HCT116 (cell line): Measurements from ENCODE around the gene HOXA11. TPM values are rescaled to one million over a fixed set of nuclear protein-coding genes. Genes with fewer than 3 reads are reported as not detected.
A peak's percentile ranks its signal among the peaks of the same experiment; 100 is the strongest.

Experiments used
- ATAC-seq: fragments of 200-7000 bp; cut with Tn5 transposase; 2 replicates; pipeline ENCODE4 v1.9.1; 2020; ENCODE audit warnings: mild to moderate bottlenecking, moderate library complexity
- BruUV-seq: library from RNA; stranded (reverse); fragments of 400-500 nt; replicated peaks from 2 replicates; lab custom pipeline; 2021; lab: Mats Ljungman, UMichigan
- CTCF ChIA-PET: fragments of 300-600 bp; sonication (Branson Sonifier 250); formaldehyde crosslinking; loops from one replicate; lab custom pipeline; 2021; ENCODE audit warnings: antibody characterized with exemption; lab: Charles Lee
- POLR2A ChIA-PET: fragments of 300-600, 350-600 bp; sonication (Branson Sonifier 250); formaldehyde crosslinking; loops from one replicate; lab custom pipeline; 2021; ENCODE audit warnings: antibody characterized with exemption; lab: Charles Lee
- RAD21 ChIA-PET, 2 experiments: fragments of 300-600 bp; sonication (Branson Sonifier 250); formaldehyde crosslinking; loops; one replicate each; lab custom pipeline; 2023; ENCODE audit warnings: low total read pairs in 2 of 2; ENCODE audit not compliant: uncharacterized antibody in 2 of 2, unreplicated experiment in 2 of 2, low non-redundant PET in 1 of 2; lab: Charles Lee
- DNase-seq: peaks from one replicate; pipeline ENCODE4 v3.0.0-alpha.2; 2010; ENCODE audit warnings: low read depth, low spot score
- H2AFZ ChIP-seq: fragments of 200-600 bp; shearing (Covaris generic), sonication (generic); 2 replicates; pipeline ENCODE4 v1.6.1; 2017; ENCODE audit warnings: low read depth, mixed run types, mixed read lengths, antibody characterized with exemption, low read length; ENCODE audit not compliant: poor library complexity, severe bottlenecking
- H3K27ac ChIP-seq: 2 replicates; pipeline ENCODE4 v1.5.1; 2012; ENCODE audit warnings: low read depth, low read length
- H3K27me3 ChIP-seq: fragments of 200-600 bp; sonication (generic); 2 replicates; pipeline ENCODE4 v1.6.1; 2016; ENCODE audit warnings: mixed run types, low read length, mixed read lengths; ENCODE audit not compliant: insufficient read depth
- H3K36me3 ChIP-seq, 2 experiments: fragments of 200-500 bp in 1 of 2; fragments of 200-600 bp in 1 of 2; sonication (Bioruptor generic) in 1 of 2; sonication (generic) in 1 of 2; 2 replicates each; pipeline versions ENCODE4 v1.5.1 to v1.6.1; 2014 to 2016; ENCODE audit warnings: low read length in 2 of 2, inconsistent platforms in 1 of 2, mixed read lengths in 1 of 2, mixed run types in 1 of 2; ENCODE audit not compliant: insufficient read depth in 2 of 2, control insufficient read depth in 1 of 2
- H3K4me1 ChIP-seq, 2 experiments: fragments of 200-600 bp in 1 of 2; sonication (generic) in 1 of 2; 2 replicates each; pipeline versions ENCODE4 v1.5.1 to v1.6.1; 2012 to 2017; ENCODE audit warnings: low read length in 2 of 2, inconsistent platforms in 1 of 2, mild to moderate bottlenecking in 1 of 2, mixed read lengths in 1 of 2, mixed run types in 1 of 2, moderate library complexity in 1 of 2; ENCODE audit not compliant: insufficient read depth in 2 of 2, control insufficient read depth in 1 of 2
- H3K4me2 ChIP-seq: fragments of 200-600 bp; sonication (generic); 2 replicates; pipeline ENCODE4 v1.6.1; 2017; ENCODE audit warnings: mixed run types, low read length, mixed read lengths
- H3K4me3 ChIP-seq, 2 experiments: fragments of 200-600 bp in 1 of 2; sonication (generic) in 1 of 2; replicated peaks in 1 of 2; 2 replicates each; pipeline ENCODE4 v1.5.1; 2011 to 2016; ENCODE audit warnings: low read length in 2 of 2, control low read depth in 1 of 2, low read depth in 1 of 2, mild to moderate bottlenecking in 1 of 2, mixed read lengths in 1 of 2, mixed run types in 1 of 2
- H3K79me2 ChIP-seq: fragments of 200-600 bp; sonication (generic); 2 replicates; pipeline ENCODE4 v1.6.1; 2017; ENCODE audit warnings: mild to moderate bottlenecking, mixed run types, low read length, moderate library complexity, mixed read lengths; ENCODE audit not compliant: insufficient read depth
- H3K9ac ChIP-seq: fragments of 200-600 bp; sonication (generic); 2 replicates; pipeline ENCODE4 v1.6.1; 2016; ENCODE audit warnings: low read length, mixed read lengths
- H3K9me2 ChIP-seq: fragments of 200-600 bp; sonication (generic), shearing (Covaris generic); 2 replicates; pipeline ENCODE4 v1.6.1; 2017; ENCODE audit warnings: mixed run types, mild to moderate bottlenecking, moderate library complexity; ENCODE audit not compliant: insufficient read depth
- H3K9me3 ChIP-seq, 2 experiments: fragments of 200-500 bp in 1 of 2; fragments of 200-600 bp in 1 of 2; sonication (Bioruptor generic) in 1 of 2; sonication (generic) in 1 of 2; 2 replicates each; pipeline ENCODE4 v1.6.1; 2014 to 2017; ENCODE audit warnings: low read length in 2 of 2, mixed read lengths in 2 of 2, inconsistent platforms in 1 of 2, low read depth in 1 of 2, mild to moderate bottlenecking in 1 of 2, mixed run types in 1 of 2, moderate library complexity in 1 of 2; ENCODE audit not compliant: control insufficient read depth in 1 of 2, insufficient read depth in 1 of 2
- H4K20me1 ChIP-seq: fragments of 200-600 bp; sonication (generic), shearing (Covaris generic); 2 replicates; pipeline ENCODE4 v1.6.1; 2017; ENCODE audit warnings: mixed run types, mild to moderate bottlenecking, moderate library complexity; ENCODE audit not compliant: insufficient read depth
- CEBPB ChIP-seq: IDR thresholded peaks from 2 replicates; pipeline ENCODE4 v1.6.1; 2012; ENCODE audit warnings: low read depth
- ELF1 ChIP-seq: IDR thresholded peaks from 2 replicates; pipeline ENCODE4 v1.6.1; 2012; ENCODE audit warnings: low read depth, borderline replicate concordance
- EZH2 ChIP-seq: fragments of 200-600 bp; sonication (generic); IDR thresholded peaks from 2 replicates; pipeline ENCODE4 v1.6.1; 2017; ENCODE audit warnings: antibody characterized with exemption, mixed run types
- FOSL1 ChIP-seq: IDR thresholded peaks from 2 replicates; pipeline ENCODE4 v1.6.1; 2012; ENCODE audit warnings: low read depth
- MAX ChIP-seq: IDR thresholded peaks from 2 replicates; pipeline ENCODE4 v1.6.1; 2012
- SIN3A ChIP-seq: IDR thresholded peaks from 2 replicates; pipeline ENCODE4 v1.6.1; 2012; ENCODE audit warnings: low read depth
- TCF7L2 ChIP-seq: IDR thresholded peaks from 2 replicates; pipeline ENCODE4 v1.7.0; 2011; ENCODE audit warnings: borderline replicate concordance, inconsistent platforms; ENCODE audit not compliant: insufficient read depth, insufficient read length; ENCODE audit errors: extremely low read depth
- YY1 ChIP-seq: IDR thresholded peaks from 2 replicates; pipeline ENCODE4 v1.6.1; 2011; ENCODE audit warnings: low read length, low read depth, moderate library complexity, mild to moderate bottlenecking; ENCODE audit not compliant: insufficient replicate concordance; ENCODE audit errors: extremely low read depth
- intact Hi-C: fragments of 100-400 bp; cut with micrococcal nuclease; formaldehyde crosslinking; loops from 2 replicates; pipeline ENCODE4 v1.10.0; 2022
- microRNA counts: library from miRNA; unstranded; fragments of <30 nt; microRNA quantifications from one replicate; lab custom pipeline; 2015
- microRNA-seq: library from miRNA; unstranded; fragments of <30 nt; microRNA quantifications from one replicate; pipeline ENCODE4, GENCODE V29; 2016; ENCODE audit warnings: borderline number of aligned reads
- total RNA-seq: library from RNA; stranded (reverse); gene quantifications from one replicate; pipeline ENCODE4 v1.2.1, GENCODE V29; 2021; ENCODE audit not compliant: unreplicated experiment

HOXA11 gene
- total RNA-seq, 1 experiment from 2014 or later, result 6.8 TPM

- Histone ChIP-seq H3K27ac (no peak overlapping the region), H3K27me3 (peaks cover 14% of the 10 kb centered on the region), H3K79me2 (no peaks in the 10 kb centered on the region), H3K36me3 (no peaks in the 10 kb centered on the region), H2AFZ (no peak overlapping the region), H4K20me1 (no peaks in the 10 kb centered on the region), H3K9ac (no peak overlapping the region), H3K9me3 (no peaks in the 10 kb centered on the region), H3K9me2 (no peaks in the 10 kb centered on the region), H3K4me3 (no peak overlapping the region), H3K4me1 (peaks cover 41 to 81% of the 10 kb centered on the region in 2 experiments), H3K4me2 (peak overlapping the region; percentile 91; the same call in 1 of the 2 replicates)
- DNase-seq, result no peak
- POLR2A ChIA-PET, result interaction anchor here (1.5 kb wide), 1 partner anchor 17 kb away, joined by 3 read pairs; no protein-coding TSS in a partner anchor
- RAD21 ChIA-PET, result interaction anchor here in 1 of 2 experiments (0.6 kb wide), 1 partner anchor 282 kb away, joined by 3 read pairs; no protein-coding TSS in a partner anchor
- ATAC-seq, result no peak
- TF ChIP-seq ELF1, result no peak
- no peak for TF ChIP-seq CEBPB
- TF ChIP-seq MAX, result no peak
- no peak for TF ChIP-seq SIN3A
- no peak for TF ChIP-seq EZH2
- TF ChIP-seq YY1, result no peak
- no peak for TF ChIP-seq TCF7L2
- BruUV-seq, result no TSS peak
- intact Hi-C loops, result no loop called here
- CTCF ChIA-PET, result no interaction called here
Measured at GRCh38 chr7:27132214-27132613, 52.8 kb downstream of the HOXA11 start.

GRCh38 chr7:27131390-27131819, 53.6 kb downstream of the HOXA11 start:
- POLR2A ChIA-PET, result interaction anchor here (0.7 to 1.5 kb wide), 5 partner anchors 16 to 417 kb away, joined by 3 to 5 read pairs (median 3); no protein-coding TSS in a partner anchor
- peak overlapping the region; percentile 91 for H3K4me2 ChIP-seq
- RAD21 ChIA-PET, result no interaction called here
- no peak for TF ChIP-seq MAX
- no peak for TF ChIP-seq TCF7L2
- TF ChIP-seq FOSL1, result no peak
- no peaks in the 10 kb centered on the region for H3K79me2 ChIP-seq
- intact Hi-C loops, result loop anchor here (2.0 kb wide), 1 partner anchor 17 kb away; no protein-coding TSS in a partner anchor
- H3K9ac ChIP-seq, result peak overlapping the region; percentile 71
- peaks cover 35 to 77% of the 10 kb centered on the region in 2 experiments for H3K4me1 ChIP-seq
- no peaks in the 10 kb centered on the region for H3K9me3 ChIP-seq
- BruUV-seq, result no TSS peak
- H2AFZ ChIP-seq, result no peak overlapping the region
- DNase-seq (no peak), ATAC-seq (peak; percentile 2; the same call in 1 of the 2 replicates)
- H3K4me3 ChIP-seq, result peak overlapping the region; percentile 55 to 64
- H3K9me2 ChIP-seq, result no peaks in the 10 kb centered on the region
- no peaks in the 10 kb centered on the region for H3K36me3 ChIP-seq
- no peaks in the 10 kb centered on the region for H4K20me1 ChIP-seq
- peak overlapping the region; percentile 36; the same call in 1 of the 2 replicates for H3K27ac ChIP-seq
- H3K27me3 ChIP-seq, result peaks cover 17% of the 10 kb centered on the region
- CTCF ChIA-PET, result interaction anchor here (1.6 kb wide), 1 partner anchor 444 kb away, joined by 3 read pairs; no protein-coding TSS in a partner anchor

MicroRNA genes within 50 kb of the gene (microRNA counts, 767-probe panel; counts per million panel counts)
- not detected for microRNA hsa-miR-196b-5p (lab: Ali Mortazavi, UCI)

Small RNA genes lying within 50 kb of the gene (microRNA-seq; reads per million reads assigned to microRNA genes)
- gene MIR196B, result 5,701 reads per million, percentile 93 among the genes with 10 or more reads in this experiment

Other genes starting within 250 kb of the HOXA11 start
- 2.8 TPM for gene HOXA1, start 89.2 kb downstream of the HOXA11 start, total RNA-seq
- gene HOXA2, start 82.5 kb downstream of the HOXA11 start, total RNA-seq, result 0.57 TPM
- gene HOXA4, start 54.5 kb downstream of the HOXA11 start, total RNA-seq, result 2.0 TPM
- 6.7 TPM for gene HOXA5, start 41.6 kb downstream of the HOXA11 start, total RNA-seq
- gene HOXA6, start 37.5 kb downstream of the HOXA11 start, total RNA-seq, result 12.7 TPM
- gene HOXA3, start 32.6 kb downstream of the HOXA11 start, total RNA-seq, result 9.2 TPM
- gene HOXA7, start 28.6 kb downstream of the HOXA11 start, total RNA-seq, result 15.0 TPM
- 91.0 TPM for gene HOXA9, start 19.7 kb downstream of the HOXA11 start, total RNA-seq
- 19.6 TPM for gene HOXA10, start 10.9 kb downstream of the HOXA11 start, total RNA-seq
- gene HOXA13, start 14.9 kb upstream of the HOXA11 start, total RNA-seq, result 3.6 TPM
- gene EVX1, start 57.6 kb upstream of the HOXA11 start, total RNA-seq, result 0.25 TPM